ENCODE results near the gene RCAN2.
A peak's percentile ranks its signal among the peaks of the same experiment; 100 is the strongest.

Gene RCAN2

GRCh38 chr6:46254946-46255345 lies 236.3 kb downstream of the RCAN2 start:
- no peak for DNase-seq (ENCODE audit: low read depth)

- DNase-seq (ENCODE audit: low read depth), result peak; percentile 12
Observed at GRCh38 chr6:46254331-46254730, 236.9 kb downstream of the RCAN2 start.

GRCh38 chr6:46251583-46252339 lies 239.5 kb downstream of the RCAN2 start:
- DNase-seq (ENCODE audit: low read depth), result no peak

- no peak for DNase-seq (ENCODE audit: low read depth)
Observed at GRCh38 chr6:46248143-46248542, 243.1 kb downstream of the RCAN2 start.

- DNase-seq (ENCODE audit: low read depth), result no peak
Observed at GRCh38 chr6:46246727-46247126, 244.5 kb downstream of the RCAN2 start.

- DNase-seq (ENCODE audit: low read depth), result peak; percentile 8
Observed at GRCh38 chr6:46246081-46246480, 245.2 kb downstream of the RCAN2 start.

- no peak for DNase-seq (ENCODE audit: low read depth)
Observed at GRCh38 chr6:46244670-46245069, 246.6 kb downstream of the RCAN2 start.

- DNase-seq (ENCODE audit: low read depth), result no peak
Observed at GRCh38 chr6:46243754-46244153, 247.5 kb downstream of the RCAN2 start.

- DNase-seq (ENCODE audit: low read depth), result no peak
Observed at GRCh38 chr6:46242921-46243320, 248.3 kb downstream of the RCAN2 start.

- no peak for DNase-seq (ENCODE audit: low read depth)
Observed at GRCh38 chr6:46240866-46241565, 250.2 kb downstream of the RCAN2 start.

- no peak for DNase-seq (ENCODE audit: low read depth)
Observed at GRCh38 chr6:46236752-46237151, 254.5 kb downstream of the RCAN2 start.

- DNase-seq (ENCODE audit: low read depth), result no peak
Observed at GRCh38 chr6:46235242-46235641, 256.0 kb downstream of the RCAN2 start.

- no peak for DNase-seq (ENCODE audit: low read depth)
Observed at GRCh38 chr6:46234700-46235099, 256.5 kb downstream of the RCAN2 start.

- no peak for DNase-seq (ENCODE audit: low read depth)
Observed at GRCh38 chr6:46234156-46234556, 257.1 kb downstream of the RCAN2 start.

- DNase-seq (ENCODE audit: low read depth), result no peak
Observed at GRCh38 chr6:46233129-46233528, 258.1 kb downstream of the RCAN2 start.

GRCh38 chr6:46222286-46222685 lies 269.0 kb downstream of the RCAN2 start:
- DNase-seq (ENCODE audit: low read depth), result no peak

- DNase-seq (ENCODE audit: low read depth), result peak; percentile 7
Observed at GRCh38 chr6:46221222-46221793, 269.9 kb downstream of the RCAN2 start.

- DNase-seq (ENCODE audit: low read depth), result no peak
Observed at GRCh38 chr6:46220352-46221221, 270.7 kb downstream of the RCAN2 start.

GRCh38 chr6:46219661-46220060 lies 271.6 kb downstream of the RCAN2 start:
- no peak for DNase-seq (ENCODE audit: low read depth)

GRCh38 chr6:46218457-46218856 lies 272.8 kb downstream of the RCAN2 start:
- DNase-seq (ENCODE audit: low read depth), result no peak

GRCh38 chr6:46217671-46218131 lies 273.5 kb downstream of the RCAN2 start:
- no peak for DNase-seq (ENCODE audit: low read depth)

GRCh38 chr6:46216879-46217278 lies 274.4 kb downstream of the RCAN2 start:
- DNase-seq (ENCODE audit: low read depth), result no peak

Data from GM04503 (cell line).